ENCODE results near the gene EED.
"Not testable (repeated sequence)": the region's sequence is repeated elsewhere in the genome, so short reads cannot be mapped to it uniquely, and the experiment has no call there.

EED gene

DNA sequence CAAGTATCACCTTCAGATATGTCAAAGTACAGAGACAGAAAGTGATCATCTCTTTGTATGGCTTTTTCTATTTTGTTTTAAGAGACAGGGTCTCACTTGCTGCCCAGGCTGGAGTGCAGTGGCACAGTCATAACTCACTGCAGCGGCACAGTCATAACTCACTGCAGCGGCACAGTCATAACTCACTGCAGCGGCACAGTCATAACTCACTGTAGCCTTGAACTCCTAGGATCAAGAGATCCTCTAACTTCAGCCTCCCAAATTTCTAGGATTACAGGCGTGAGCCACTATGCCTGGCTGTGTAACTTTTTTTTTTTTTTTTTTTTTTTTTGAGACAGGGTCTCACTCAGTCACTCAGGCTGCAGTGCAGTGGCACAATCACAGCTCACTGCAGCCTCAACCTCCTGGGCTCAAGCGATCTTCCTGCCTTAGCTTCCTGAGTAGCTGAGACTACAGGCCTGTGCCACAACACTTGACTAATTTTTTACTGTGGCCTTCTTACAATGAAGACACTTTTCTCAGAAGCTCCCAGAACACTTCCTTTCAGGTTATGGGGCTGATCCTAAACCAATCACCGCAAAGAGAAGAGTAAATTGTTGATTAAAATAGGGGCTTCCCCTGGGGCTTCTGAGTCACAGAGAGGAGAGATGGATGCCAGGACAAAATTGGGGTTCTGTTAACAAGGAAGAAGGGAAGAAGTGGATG lies 48.5 kb downstream of the EED start:
- DNase-seq (ENCODE audit: low spot score): no peak

DNA sequence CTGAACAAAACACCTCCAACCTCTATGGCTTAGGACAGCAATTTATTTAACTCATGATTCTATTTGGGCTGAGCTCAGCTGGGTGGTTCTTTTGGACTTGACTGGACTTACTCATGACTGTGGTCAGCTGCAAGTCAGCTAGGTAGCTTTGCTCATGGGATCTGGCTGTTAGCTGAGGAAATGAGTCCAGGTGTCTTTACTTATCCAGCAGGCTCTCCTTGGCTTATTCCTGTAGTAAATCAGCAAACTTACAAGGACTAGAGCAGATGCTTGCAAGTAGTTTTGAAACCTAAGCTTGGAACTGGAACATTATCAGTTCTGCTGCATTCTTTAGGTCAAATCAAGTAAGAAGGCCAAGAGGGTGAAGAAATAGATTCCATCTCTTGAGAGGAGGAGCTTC lies 49.5 kb downstream of the EED start:
- DNase-seq (ENCODE audit: low spot score): no peak

DNA sequence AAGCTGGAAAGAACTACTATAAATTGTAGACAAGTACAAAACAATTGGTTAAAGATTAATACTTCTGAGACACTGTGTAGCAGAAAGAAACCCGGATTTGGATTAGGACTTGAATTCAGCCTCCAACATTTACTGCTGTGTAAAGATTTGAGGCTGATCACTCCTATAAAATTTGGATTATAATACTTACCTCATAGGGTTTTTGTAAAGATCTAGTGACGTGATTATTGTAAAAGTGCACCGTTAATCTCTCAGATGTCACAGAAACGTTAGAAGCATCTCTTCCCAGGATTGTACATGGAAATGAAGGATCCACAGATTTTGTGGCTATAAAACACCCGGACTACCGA lies 57.2 kb downstream of the EED start:
- no peak for DNase-seq (ENCODE audit: low spot score)

DNA sequence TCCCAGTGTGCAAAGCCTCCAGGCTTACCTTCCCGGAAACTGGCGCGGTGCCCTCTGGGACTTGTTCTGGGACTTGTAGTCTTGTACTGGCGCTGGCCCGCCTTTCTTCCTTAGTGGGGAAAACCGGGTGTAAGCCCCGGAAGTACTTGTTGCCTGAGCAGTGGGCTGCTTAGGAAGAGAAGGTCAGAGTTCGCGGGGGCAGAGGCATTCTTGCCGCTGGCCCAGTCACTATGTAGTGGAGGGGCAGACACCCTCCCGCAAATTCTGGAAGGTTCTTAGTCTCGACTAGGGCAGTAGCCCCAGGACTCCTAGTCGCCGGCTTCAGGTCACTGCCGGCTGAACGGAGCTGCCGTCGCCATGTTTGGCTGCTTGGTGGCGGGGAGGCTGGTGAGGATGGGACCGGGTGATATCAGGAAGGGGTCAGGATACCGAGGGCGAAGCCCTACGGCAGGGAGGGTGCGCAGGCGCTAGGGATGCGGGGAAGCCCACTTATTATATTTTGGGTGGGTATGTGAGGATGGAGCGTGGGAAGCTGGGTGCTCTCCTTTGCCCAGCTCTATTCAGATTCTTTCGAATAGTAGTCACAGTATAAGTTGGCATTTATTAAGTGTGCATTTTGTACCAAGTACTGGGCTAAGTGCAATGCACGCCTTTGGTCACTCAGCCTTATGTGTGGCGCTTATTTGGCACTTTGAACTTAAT lies 57.7 kb downstream of the EED start, which contains the start of gene HIKESHI:
HIKESHI (plus strand) TSS at position 149 of the 702 bp plus-strand sequence; CDS start at position 358, 209 bp downstream.
- DNase-seq (ENCODE audit: low spot score): peak; percentile 93

DNA sequence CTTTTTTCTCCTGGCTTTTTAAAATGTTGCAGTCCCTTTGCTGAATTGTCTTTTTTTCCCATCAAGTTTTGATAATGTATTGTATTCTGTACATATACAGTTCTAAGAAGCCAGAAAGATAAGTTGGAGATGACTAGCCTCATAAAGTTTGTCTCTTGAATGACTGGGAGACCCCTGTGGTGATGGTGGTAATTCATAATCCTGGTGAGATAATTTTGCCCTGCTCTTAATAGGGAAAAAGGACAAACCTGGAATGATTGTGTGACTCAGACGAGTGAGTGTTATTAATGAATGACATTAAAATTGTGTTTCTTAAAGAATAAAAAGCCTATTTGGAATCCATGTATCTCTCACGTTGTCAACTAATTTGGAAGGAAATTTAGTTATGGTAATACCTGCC lies 58.7 kb downstream of the EED start:
- no peak for DNase-seq (ENCODE audit: low spot score)

DNA sequence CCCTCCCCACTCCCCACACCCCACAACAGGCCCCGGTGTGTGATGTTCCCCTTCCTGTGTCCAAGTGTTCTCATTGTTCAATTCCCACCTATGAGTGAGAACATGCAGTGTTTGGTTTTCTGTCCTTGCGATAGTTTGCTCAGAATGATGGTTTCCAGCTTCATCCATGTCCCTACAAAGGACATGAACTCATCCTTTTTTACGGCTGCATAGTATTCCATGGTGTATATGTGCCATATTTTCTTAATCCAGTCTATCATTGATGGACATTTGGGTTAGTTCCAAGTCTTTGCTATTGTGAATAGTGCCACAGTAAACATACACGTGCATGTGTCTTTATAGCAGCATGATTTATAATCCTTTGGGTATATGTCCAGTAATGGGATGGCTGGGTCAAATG lies 64.2 kb downstream of the EED start:
- not testable (repeated sequence) for DNase-seq (ENCODE audit: low spot score)

DNA sequence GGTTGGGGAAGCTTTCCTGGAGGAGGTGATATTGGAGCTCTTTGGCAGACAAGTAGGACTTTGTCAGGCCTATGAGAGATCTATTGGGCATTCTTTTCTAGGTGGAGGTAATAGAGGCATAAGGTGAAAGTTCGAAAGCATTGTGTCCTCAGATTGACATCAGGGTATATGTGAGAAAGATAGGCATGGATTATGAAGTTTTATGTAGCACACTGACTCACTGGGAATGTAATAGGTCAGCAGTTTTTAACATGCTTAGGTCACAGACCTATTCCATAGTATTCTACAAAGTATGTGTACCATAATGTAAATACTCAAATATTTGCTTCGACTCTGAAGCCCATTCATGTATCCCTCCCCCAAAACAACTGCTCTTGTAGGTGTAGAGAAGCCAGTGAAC lies 69.2 kb downstream of the EED start:
- no peak for DNase-seq (ENCODE audit: low spot score)

DNA sequence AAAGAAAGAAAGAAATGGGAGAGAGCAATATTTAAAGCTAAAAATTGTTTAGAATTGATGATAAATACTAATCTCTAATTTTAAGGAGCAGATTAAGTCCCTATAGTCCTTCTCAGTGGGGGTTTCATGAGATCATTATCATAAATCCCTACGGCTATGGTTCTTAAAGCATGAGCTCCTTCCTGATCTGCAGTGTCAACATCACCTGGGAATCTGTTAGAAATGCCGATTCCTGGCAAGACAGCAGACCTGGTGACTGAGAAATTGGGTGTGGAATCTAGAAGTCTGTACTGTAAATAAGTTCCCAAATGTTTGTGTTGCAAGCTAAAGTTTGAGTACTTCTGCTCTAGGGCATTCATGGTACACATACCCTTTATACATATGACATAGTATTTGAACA lies 70.1 kb downstream of the EED start:
- DNase-seq (ENCODE audit: low spot score): no peak
